IMR-90 (cell line): ENCODE data around the gene NKAIN2. TPM values are rescaled to one million over a fixed set of nuclear protein-coding genes. Genes with fewer than 3 reads are reported as not detected.

Experiments
- ATAC-seq: fragments of 200-7000 bp; cut with Tn5 transposase; 2 replicates; pipeline ENCODE4 v1.9.1; 2020; ENCODE audit warnings: low read depth, mild to moderate bottlenecking, moderate library complexity
- BruUV-seq: library from RNA; stranded (reverse); fragments of 400-500 nt; replicated peaks from 2 replicates; lab custom pipeline; 2021; lab: Mats Ljungman, UMichigan
- CTCF ChIA-PET: fragments of 300-600 bp; formaldehyde crosslinking; extraction: SDS; loops from one replicate; lab custom pipeline; 2021; ENCODE audit warnings: antibody characterized with exemption; lab: Yijun Ruan, JAX
- POLR2A ChIA-PET: fragments of 300-600 bp; sonication (Branson Sonifier 250); formaldehyde crosslinking; loops from one replicate; lab custom pipeline; 2022; ENCODE audit warnings: antibody characterized with exemption; ENCODE audit not compliant: unreplicated experiment; lab: Charles Lee
- DNase-seq: peaks from one replicate; pipeline ENCODE4 v3.0.0; 2013
- H2AFZ ChIP-seq: replicated peaks from 2 replicates; pipeline ENCODE3; 2013; ENCODE audit warnings: low read length, mild to moderate bottlenecking; ENCODE audit not compliant: poor library complexity
- H2AK5ac ChIP-seq: 2 replicates; pipeline ENCODE4 v1.6.1; 2013; ENCODE audit warnings: low read depth, low read length, inconsistent platforms
- H2AK9ac ChIP-seq: replicated peaks from 2 replicates; pipeline ENCODE3; 2013; ENCODE audit warnings: mild to moderate bottlenecking, low read depth, low read length, moderate library complexity; ENCODE audit not compliant: poor library complexity
- H2BK120ac ChIP-seq: 2 replicates; pipeline ENCODE4 v1.6.1; 2013; ENCODE audit warnings: low read depth, low read length, inconsistent platforms
- H2BK15ac ChIP-seq: 3 replicates; pipeline ENCODE4 v1.6.1; 2013; ENCODE audit warnings: low read depth, low read length, inconsistent platforms
- H2BK20ac ChIP-seq: 2 replicates; pipeline ENCODE4 v1.6.1; 2013; ENCODE audit warnings: low read depth, mild to moderate bottlenecking, inconsistent platforms, low read length, moderate library complexity
- H2BK5ac ChIP-seq: 2 replicates; pipeline ENCODE4 v1.6.1; 2013; ENCODE audit warnings: mild to moderate bottlenecking, low read depth, low read length, inconsistent platforms; ENCODE audit not compliant: poor library complexity, severe bottlenecking
- H3K14ac ChIP-seq: replicated peaks from 2 replicates; pipeline ENCODE4 v1.6.1; 2013; ENCODE audit warnings: low read depth, low read length, inconsistent platforms
- H3K18ac ChIP-seq: 2 replicates; pipeline ENCODE4 v1.6.1; 2013; ENCODE audit warnings: low read depth, low read length, control low read depth
- H3K23ac ChIP-seq: 2 replicates; pipeline ENCODE4 v1.6.1; 2013; ENCODE audit warnings: low read depth, low read length, inconsistent platforms
- H3K27ac ChIP-seq: 2 replicates; pipeline ENCODE4 v1.5.1; 2013; ENCODE audit warnings: mild to moderate bottlenecking, control low read depth, low read length; ENCODE audit not compliant: insufficient read depth
- H3K27me3 ChIP-seq: 2 replicates; pipeline ENCODE4 v1.6.1; 2013; ENCODE audit warnings: low read length; ENCODE audit not compliant: control insufficient read depth, insufficient read depth
- H3K36me3 ChIP-seq: 2 replicates; pipeline ENCODE4 v1.6.1; 2013; ENCODE audit warnings: low read length, mixed read lengths; ENCODE audit not compliant: control insufficient read depth, insufficient read depth
- H3K4ac ChIP-seq: 2 replicates; pipeline ENCODE4 v1.6.1; 2013; ENCODE audit warnings: low read depth, low read length, inconsistent platforms
- H3K4me1 ChIP-seq: 2 replicates; pipeline ENCODE4 v1.6.1; 2013; ENCODE audit warnings: low read length, mixed read lengths; ENCODE audit not compliant: control insufficient read depth, insufficient read depth
- H3K4me2 ChIP-seq: 2 replicates; pipeline ENCODE4 v1.6.1; 2013; ENCODE audit warnings: low read depth, mild to moderate bottlenecking, control low read depth, low read length, moderate library complexity
- H3K4me3 ChIP-seq: 2 replicates; pipeline ENCODE4 v1.5.1; 2013; ENCODE audit warnings: low read depth, mild to moderate bottlenecking, control low read depth, low read length, moderate library complexity; ENCODE audit not compliant: insufficient read depth
- H3K56ac ChIP-seq: 2 replicates; pipeline ENCODE4 v1.6.1; 2013; ENCODE audit warnings: low read length, inconsistent platforms; ENCODE audit not compliant: insufficient read depth; ENCODE audit errors: extremely low read depth
- H3K79me1 ChIP-seq, 2 experiments: 2 replicates each; pipeline ENCODE4 v1.6.1; 2013; ENCODE audit warnings: low read length in 2 of 2, inconsistent platforms in 1 of 2, low read depth in 1 of 2
- H3K9ac ChIP-seq: 2 replicates; pipeline ENCODE4 v1.6.1; 2013; ENCODE audit warnings: low read depth, low read length, control low read depth
- H3K9me1 ChIP-seq: 2 replicates; pipeline ENCODE4 v1.6.1; 2013; ENCODE audit warnings: low read length, inconsistent platforms; ENCODE audit not compliant: insufficient read depth
- H3K9me3 ChIP-seq: 2 replicates; pipeline ENCODE4 v1.6.1; 2013; ENCODE audit warnings: low read length; ENCODE audit not compliant: control insufficient read depth, insufficient read depth
- H4K20me1 ChIP-seq: 2 replicates; pipeline ENCODE4 v1.6.1; 2013; ENCODE audit warnings: low read length, inconsistent platforms; ENCODE audit not compliant: insufficient read depth
- H4K5ac ChIP-seq: 2 replicates; pipeline ENCODE4 v1.6.1; 2013; ENCODE audit warnings: mild to moderate bottlenecking, low read depth, low read length, control low read depth
- H4K8ac ChIP-seq, 2 experiments: 2 replicates each; pipeline ENCODE4 v1.6.1; 2013; ENCODE audit warnings: low read depth in 2 of 2, low read length in 2 of 2, control low read depth in 1 of 2, inconsistent platforms in 1 of 2
- H4K91ac ChIP-seq: 2 replicates; pipeline ENCODE4 v1.6.1; 2013; ENCODE audit warnings: low read depth, low read length, inconsistent platforms; ENCODE audit not compliant: insufficient read depth
- CEBPB ChIP-seq: IDR thresholded peaks from 2 replicates; pipeline ENCODE4 v1.6.1; 2012; ENCODE audit warnings: low read depth, low read length, improper control_type of control experiment
- CHD1 ChIP-seq: IDR thresholded peaks from 2 replicates; pipeline ENCODE4 v1.6.1; 2012; ENCODE audit warnings: low read depth, low read length, improper control_type of control experiment
- ELK1 ChIP-seq: fragments of 150-350 bp; IDR thresholded peaks from 2 replicates; pipeline ENCODE4 v1.6.1; 2016; ENCODE audit warnings: low read depth, mild to moderate bottlenecking, low read length, moderate library complexity, borderline replicate concordance
- MAZ ChIP-seq: IDR thresholded peaks from 2 replicates; pipeline ENCODE4 v1.6.1; 2012; ENCODE audit warnings: low read depth, mild to moderate bottlenecking, low read length, improper control_type of control experiment, moderate library complexity, borderline replicate concordance
- MXI1 ChIP-seq: IDR thresholded peaks from 2 replicates; pipeline ENCODE4 v1.6.1; 2012; ENCODE audit warnings: low read depth, mild to moderate bottlenecking, low read length, moderate library complexity, borderline replicate concordance
- NFE2L2 ChIP-seq: fragments of 150-350 bp; IDR thresholded peaks from 2 replicates; pipeline ENCODE4 v1.6.1; 2016; ENCODE audit warnings: low read depth, mild to moderate bottlenecking, low read length
- RAD21 ChIP-seq: IDR thresholded peaks from 2 replicates; pipeline ENCODE4 v1.6.1; 2012; ENCODE audit warnings: low read length, improper control_type of control experiment
- RCOR1 ChIP-seq: IDR thresholded peaks from 2 replicates; pipeline ENCODE4 v1.6.1; 2012; ENCODE audit warnings: mild to moderate bottlenecking, low read length, improper control_type of control experiment; ENCODE audit not compliant: insufficient replicate concordance
- RFX5 ChIP-seq: IDR thresholded peaks from 2 replicates; pipeline ENCODE4 v1.8.0; 2012; ENCODE audit warnings: low read depth, mild to moderate bottlenecking, low read length, moderate library complexity
- USF2 ChIP-seq: fragments of 150-350 bp; IDR thresholded peaks from 2 replicates; pipeline ENCODE4 v1.6.1; 2017; ENCODE audit warnings: mild to moderate bottlenecking, antibody characterized with exemption, low read length, low read depth
- WGBS, 2 experiments: methylation state at CpG; one replicate each; pipeline versions ENCODE4 v1.1.5 to v1.1.7; 2013; ENCODE audit warnings: missing lambda C conversion rate in 2 of 2; ENCODE audit not compliant: insufficient read length in 1 of 2; ENCODE audit errors: extremely low coverage in 2 of 2; 5-methylcytosine and 5-hydroxymethylcytosine counted together
- dilution Hi-C: fragments of 300-500 bp; cut with HindIII; formaldehyde crosslinking; loops from one replicate; pipeline ENCODE4 v1.14.3; 2018; ENCODE audit warnings: low sequenced_read_pairs; ENCODE audit not compliant: unreplicated experiment
- in situ Hi-C: fragments of 300-500 bp; cut with MboI; formaldehyde crosslinking; loops from 3 replicates; pipeline ENCODE4 v1.14.3; 2019; ENCODE audit warnings: low sequenced_read_pairs, inconsistent platforms, mixed read lengths
- intact Hi-C: fragments of 100-400 bp; cut with micrococcal nuclease; formaldehyde crosslinking; loops from 2 replicates; pipeline ENCODE4 v1.10.0; 2022
- polyA plus RNA-seq, 3 experiments: library from polyadenylated mRNA; depleted of rRNA; stranded (reverse); fragments of >200 nt; gene quantifications; 2 replicates each; pipeline ENCODE4 v1.2.3, GENCODE V29; 2012; ENCODE audit warnings: low replicate concordance in 1 of 3
- total RNA-seq: library from RNA; depleted of rRNA; stranded (reverse); fragments of >200 nt; gene quantifications from 2 replicates; pipeline ENCODE4 v1.2.3, GENCODE V29; 2012

Gene NKAIN2
- total and polyA plus RNA-seq, 2 of the 4 experiments (the other 2 are of a cell fraction): not detected

GRCh38 chr6:123844011-123844410, 40.3 kb downstream of the NKAIN2 start:
- POLR2A ChIA-PET: no interaction called here
- H3K79me1 ChIP-seq: no peaks in the 10 kb centered on the region
- DNase-seq (no peak), ATAC-seq (no peak)
- H3K4me3 ChIP-seq: no peak overlapping the region
- no peak overlapping the region for H4K8ac ChIP-seq
- H3K4me1 ChIP-seq: no peaks in the 10 kb centered on the region
- no peak overlapping the region for H3K9ac ChIP-seq
- intact Hi-C loops: no loop called here
- no peaks in the 10 kb centered on the region for H4K20me1 ChIP-seq
- H2BK120ac ChIP-seq: no peak overlapping the region
- no peak overlapping the region for H2BK20ac ChIP-seq
- no TSS peak for BruUV-seq
- CTCF ChIA-PET: no interaction called here
- H3K9me1 ChIP-seq: no peaks in the 10 kb centered on the region
- H3K18ac ChIP-seq: no peak overlapping the region
- in situ Hi-C loops: no loop called here
- H3K23ac ChIP-seq: no peak overlapping the region
- H3K4me2 ChIP-seq: no peak overlapping the region
- no peaks in the 10 kb centered on the region for H3K36me3 ChIP-seq
- WGBS, 2 experiments: no CpG with 5 or more reads among the region's 5 CpGs
- H4K5ac ChIP-seq: no peak overlapping the region
- TF ChIP-seq CHD1 (no peak), USF2 (no peak), NFE2L2 (no peak), RAD21 (no peak), ELK1 (no peak), MXI1 (no peak), CEBPB (no peak), MAZ (no peak), RCOR1 (no peak), RFX5 (no peak)
- H2AK5ac ChIP-seq: no peak overlapping the region
- no peaks in the 10 kb centered on the region for H3K27me3 ChIP-seq
- H3K56ac ChIP-seq: no peak overlapping the region
- no peak overlapping the region for H2AK9ac ChIP-seq
- dilution Hi-C loops: no loop called here
- H2BK5ac ChIP-seq: no peak overlapping the region
- no peak overlapping the region for H2AFZ ChIP-seq
- no peak overlapping the region for H4K91ac ChIP-seq
- no peak overlapping the region for H3K14ac ChIP-seq
- H3K4ac ChIP-seq: no peak overlapping the region
- no peak overlapping the region for H2BK15ac ChIP-seq
- no peak overlapping the region for H3K27ac ChIP-seq
- H3K9me3 ChIP-seq: no peaks in the 10 kb centered on the region
